ENCODE results near the gene SPATA6. TPM values are rescaled to one million over a fixed set of nuclear protein-coding genes. Genes with fewer than 3 reads are reported as not detected.

Gene SPATA6
- total and polyA plus RNA-seq, 2 of the 8 experiments (the other 6 are each of a cell fraction or from before 2014, with no cell fraction given) = 2.4 to 17.2 TPM

DNA sequence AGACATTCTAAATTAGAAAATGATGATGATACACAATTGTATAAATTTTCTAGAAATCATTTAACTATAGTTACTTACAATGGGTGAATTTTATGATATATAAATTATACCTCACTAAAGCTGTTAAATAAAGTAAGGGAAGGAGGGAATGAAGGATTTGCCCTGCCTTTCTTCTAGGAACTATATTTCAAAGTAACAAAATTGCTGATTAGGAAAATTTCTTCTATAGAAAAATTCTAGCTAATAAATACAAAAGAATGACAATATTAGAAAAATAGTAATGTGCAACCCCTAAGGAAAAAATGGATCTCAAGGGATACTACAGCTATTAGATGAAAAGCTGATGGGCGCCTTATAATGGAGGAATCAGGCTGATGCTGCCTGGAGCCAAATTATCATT is 23.1 kb downstream of the SPATA6 start:
- Histone ChIP-seq H2BK15ac (ENCODE audit: low read length) (no peak overlapping the region), H2AK5ac (ENCODE audit: low read depth, low read length) (no peak overlapping the region), H3K27ac (ENCODE audit: low read depth, low read length) (no peak overlapping the region), H3K79me1 (ENCODE audit: low read depth, low read length) (no peaks in the 10 kb centered on the region), H3K9me3 (ENCODE audit: insufficient read depth in 2 of 2, low read depth in 1 of 2, low read length in 1 of 2) (peaks cover 7 to 8% of the 10 kb centered on the region in 2 experiments; a peak in 1 of 4 replicates), H4K8ac (ENCODE audit: extremely low read depth, insufficient read depth, low read length) (no peak overlapping the region), H3K4me2 (ENCODE audit: insufficient read depth in 1 of 2, low read depth in 2 of 2, low read length in 2 of 2) (no peak overlapping the region), H3K18ac (ENCODE audit: extremely low read depth, low read length) (no peak overlapping the region), H3K27me3 (replicated peaks in 1 of 4; ENCODE audit: control insufficient read depth in 3 of 4, extremely low read depth in 1 of 4, insufficient read depth in 3 of 4, low read length in 3 of 4) (peaks cover 0 to 2% (median 0%) of the 10 kb centered on the region in 4 experiments; a peak in 1 of 7 replicates), H4K20me1 (replicated peaks in 1 of 2; ENCODE audit: control insufficient read depth in 1 of 2, insufficient read depth in 2 of 2, low read length in 2 of 2) (no peaks in the 10 kb centered on the region), H3K4me1 (replicated peaks in 1 of 4; ENCODE audit: control insufficient read depth in 3 of 4, insufficient read depth in 4 of 4, low read length in 3 of 4) (no peaks in the 10 kb centered on the region), H2BK20ac (ENCODE audit: low read length) (no peak overlapping the region), H4K5ac (ENCODE audit: insufficient read length, low read depth, low read length) (no peak overlapping the region), H2BK120ac (replicated peaks; ENCODE audit: low read depth, low read length) (no peak overlapping the region), H3K14ac (ENCODE audit: insufficient read length) (no peak overlapping the region), H3K79me2 (ENCODE audit: control insufficient read depth in 1 of 2, insufficient read depth in 2 of 2, low read length in 2 of 2) (no peaks in the 10 kb centered on the region), H3K56ac (replicated peaks; ENCODE audit: insufficient read length, low read depth, low read length) (no peak overlapping the region), H3K23me2 (ENCODE audit: low read depth, low read length) (no peaks in the 10 kb centered on the region), H2BK5ac (ENCODE audit: low read depth, low read length) (no peak overlapping the region), H3K36me3 (ENCODE audit: control insufficient read depth in 2 of 4, insufficient read depth in 4 of 4, low read length in 3 of 4) (0 out of 8 replicates have a peak, but pooled peaks cover 0 to 5% (median 0%) of the 10 kb centered on the region in 4 experiments), H2AFZ (ENCODE audit: low read length) (no peak overlapping the region), H4K91ac (replicated peaks; ENCODE audit: insufficient read length, low read length) (no peak overlapping the region), H3K9ac (replicated peaks in 1 of 4; ENCODE audit: extremely low read depth in 1 of 4, low read depth in 3 of 4, low read length in 3 of 4) (no peak overlapping the region), H2BK12ac (ENCODE audit: low read depth, low read length) (no peak overlapping the region), H3K23ac (ENCODE audit: insufficient read length) (no peak overlapping the region), H3K4ac (replicated peaks; ENCODE audit: insufficient read length, low read depth, low read length) (no peak overlapping the region), H3K4me3 (ENCODE audit: extremely low read depth in 1 of 4, insufficient read depth in 2 of 4, low read depth in 3 of 4, low read length in 4 of 4) (no peak overlapping the region)
- ChIA-PET CTCF (ENCODE audit: partially characterized antibody) (no interaction called here), POLR2A (ENCODE audit: partially characterized antibody) (no interaction called here)
- WGBS, 2 experiments (ENCODE audit: extremely low coverage in 1 of 2, insufficient coverage in 1 of 2, insufficient read length in 1 of 2, insufficient replicate concordance in 2 of 2, low coverage in 1 of 2, low lambda C conversion rate in 2 of 2, missing lambda C conversion rate in 1 of 2) = 94% methylated on average over 1 of the region's 1 CpG; no CpG with 5 or more reads in 1 of the 2 experiments
- DNase-seq (ENCODE audit: low read depth in 1 of 2, low spot score in 2 of 2) = no peak
- FAIRE-seq = no peak
- no peak for TF ChIP-seq POU5F1 (IDR thresholded peaks at IDR 0.05; ENCODE audit: low read depth, low read length)
- TF ChIP-seq ATF2 (IDR thresholded peaks at IDR 0.05; ENCODE audit: low read length) = no peak
- TF ChIP-seq SRF (IDR thresholded peaks at IDR 0.05; ENCODE audit: low read depth, low read length) = no peak
- TF ChIP-seq TCF12 (IDR thresholded peaks at IDR 0.05; ENCODE audit: low read depth, low read length) = no peak
- TF ChIP-seq NRF1 (IDR thresholded peaks at IDR 0.05; ENCODE audit: low read depth, low read length) = no peak
- no peak for TF ChIP-seq RAD21 (IDR thresholded peaks at IDR 0.05 in 1 of 2, conservative IDR thresholded peaks at IDR 0.05 in 1 of 2; ENCODE audit: low read depth in 2 of 2, low read length in 2 of 2)
- TF ChIP-seq SP2 (IDR thresholded peaks at IDR 0.05; ENCODE audit: low read length) = no peak
- no peak for TF ChIP-seq ZNF274 (IDR thresholded peaks at IDR 0.05; ENCODE audit: borderline replicate concordance, extremely low read depth, low read length)
- no peak for TF ChIP-seq POLR2AphosphoS5 (IDR thresholded peaks at IDR 0.05; ENCODE audit: low read depth, low read length)
- no peak for TF ChIP-seq RXRA (IDR thresholded peaks at IDR 0.05; ENCODE audit: insufficient read depth, low read depth, low read length)
- TF ChIP-seq USF2 (IDR thresholded peaks at IDR 0.05; ENCODE audit: low read length) = no peak
- no peak for TF ChIP-seq TAF1 (IDR thresholded peaks at IDR 0.05; ENCODE audit: low read depth, low read length)

All from H1 (cell line).